D721Med (cell line): ENCODE measurements around the gene FAAP20.

ENCODE experiments used
- DNase-seq: peaks from one replicate; pipeline ENCODE4 v3.0.0; 2011; ENCODE audit warnings: low spot score; ENCODE audit not compliant: insufficient read length
- FAIRE-seq: peaks from 2 replicates; lab custom pipeline; 2011; peaks lifted over from hg19 to GRCh38; lab: Jason Lieb, UNC
- TF ChIP-seq, protein P1 (sequence below): IDR thresholded peaks from 2 replicates; pipeline ENCODE4 v1.5.1; 2012; ENCODE audit warnings: mild to moderate bottlenecking, control low read depth; ENCODE audit not compliant: insufficient read depth; ENCODE audit errors: missing control alignments

The FAAP20 gene

DNA sequence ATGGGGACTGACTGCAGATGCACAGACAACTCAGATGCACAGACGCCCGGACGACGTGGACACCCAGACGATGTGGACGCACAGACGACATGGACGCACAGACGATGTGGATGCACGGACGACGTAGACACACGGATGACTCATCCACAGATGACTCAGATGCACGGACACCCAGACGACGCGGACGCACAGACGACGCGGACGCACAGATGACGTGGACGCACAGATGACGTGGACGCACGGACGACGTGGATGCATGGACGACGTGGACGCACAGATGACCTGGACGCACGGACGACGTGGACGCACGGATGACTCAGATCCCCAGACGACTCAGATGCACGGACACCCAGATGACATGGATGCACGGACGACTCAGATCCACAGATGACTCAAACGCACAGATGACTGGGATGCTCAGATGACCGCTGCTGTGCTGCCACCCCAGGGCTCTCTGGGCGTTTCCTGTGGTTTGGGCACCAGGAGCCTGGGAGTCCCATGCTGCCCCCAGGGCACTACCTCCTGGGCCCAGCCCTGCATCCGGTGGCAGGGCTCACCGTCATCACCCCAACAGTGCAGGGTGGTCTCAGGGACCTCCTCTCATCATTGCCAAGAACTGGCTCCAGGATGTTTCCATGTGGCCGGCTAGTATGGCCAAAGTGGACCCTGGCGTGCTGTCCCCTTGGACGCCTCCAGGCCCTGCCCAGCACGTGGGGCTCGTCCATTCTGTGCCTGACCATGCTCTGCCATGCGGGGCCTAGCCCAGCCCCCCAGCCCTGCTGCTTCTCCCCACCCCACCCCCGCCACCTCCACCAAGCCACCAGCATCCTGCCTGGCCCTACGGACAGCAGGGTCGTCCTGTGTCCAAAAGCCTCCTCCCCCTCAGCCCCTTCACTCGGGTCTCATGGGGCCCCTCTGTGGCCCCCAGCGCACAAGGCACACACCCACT, 14.0 kb downstream of the FAAP20 start:
- TF ChIP-seq, protein P1, sequence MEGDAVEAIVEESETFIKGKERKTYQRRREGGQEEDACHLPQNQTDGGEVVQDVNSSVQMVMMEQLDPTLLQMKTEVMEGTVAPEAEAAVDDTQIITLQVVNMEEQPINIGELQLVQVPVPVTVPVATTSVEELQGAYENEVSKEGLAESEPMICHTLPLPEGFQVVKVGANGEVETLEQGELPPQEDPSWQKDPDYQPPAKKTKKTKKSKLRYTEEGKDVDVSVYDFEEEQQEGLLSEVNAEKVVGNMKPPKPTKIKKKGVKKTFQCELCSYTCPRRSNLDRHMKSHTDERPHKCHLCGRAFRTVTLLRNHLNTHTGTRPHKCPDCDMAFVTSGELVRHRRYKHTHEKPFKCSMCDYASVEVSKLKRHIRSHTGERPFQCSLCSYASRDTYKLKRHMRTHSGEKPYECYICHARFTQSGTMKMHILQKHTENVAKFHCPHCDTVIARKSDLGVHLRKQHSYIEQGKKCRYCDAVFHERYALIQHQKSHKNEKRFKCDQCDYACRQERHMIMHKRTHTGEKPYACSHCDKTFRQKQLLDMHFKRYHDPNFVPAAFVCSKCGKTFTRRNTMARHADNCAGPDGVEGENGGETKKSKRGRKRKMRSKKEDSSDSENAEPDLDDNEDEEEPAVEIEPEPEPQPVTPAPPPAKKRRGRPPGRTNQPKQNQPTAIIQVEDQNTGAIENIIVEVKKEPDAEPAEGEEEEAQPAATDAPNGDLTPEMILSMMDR = no peak
- no peak for DNase-seq
- no peak for FAIRE-seq

DNA sequence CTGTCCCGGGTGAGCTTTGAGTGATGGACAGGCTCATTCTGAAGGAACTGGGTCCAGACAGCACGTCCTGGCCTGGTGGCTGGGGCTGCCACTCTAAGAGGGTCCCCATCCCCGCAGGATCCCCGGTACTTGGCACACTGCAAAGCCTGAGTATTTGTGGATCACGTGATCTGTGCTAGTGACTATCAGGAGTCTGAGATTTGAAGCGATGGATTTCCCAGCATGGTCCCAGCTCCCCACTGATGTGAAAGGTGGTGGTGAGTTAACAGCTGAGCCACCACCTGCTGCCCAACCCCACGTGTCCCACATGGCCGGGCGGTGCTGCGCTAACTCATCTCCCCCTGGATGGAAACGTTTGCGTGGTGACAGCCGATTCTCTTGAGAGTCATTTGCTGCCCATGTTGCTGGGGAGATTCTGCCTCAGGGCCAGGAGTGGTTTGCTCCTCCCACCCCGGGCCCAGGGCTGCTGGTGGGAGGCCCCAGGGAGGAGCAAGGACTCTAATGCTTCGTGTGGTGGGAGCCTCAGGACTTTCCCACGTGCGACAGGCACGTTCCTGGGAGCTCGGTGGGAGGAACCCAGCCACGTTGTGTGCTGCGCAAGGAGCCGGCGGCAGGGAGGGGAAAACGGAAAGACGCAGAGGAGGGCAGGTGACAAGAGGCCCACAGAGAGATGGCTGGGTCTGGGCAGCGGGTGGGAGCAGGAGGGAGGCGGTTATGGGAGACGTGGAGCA, 15.1 kb downstream of the FAAP20 start:
- TF ChIP-seq, protein P1 = no peak
- no peak for DNase-seq
- FAIRE-seq = no peak

DNA sequence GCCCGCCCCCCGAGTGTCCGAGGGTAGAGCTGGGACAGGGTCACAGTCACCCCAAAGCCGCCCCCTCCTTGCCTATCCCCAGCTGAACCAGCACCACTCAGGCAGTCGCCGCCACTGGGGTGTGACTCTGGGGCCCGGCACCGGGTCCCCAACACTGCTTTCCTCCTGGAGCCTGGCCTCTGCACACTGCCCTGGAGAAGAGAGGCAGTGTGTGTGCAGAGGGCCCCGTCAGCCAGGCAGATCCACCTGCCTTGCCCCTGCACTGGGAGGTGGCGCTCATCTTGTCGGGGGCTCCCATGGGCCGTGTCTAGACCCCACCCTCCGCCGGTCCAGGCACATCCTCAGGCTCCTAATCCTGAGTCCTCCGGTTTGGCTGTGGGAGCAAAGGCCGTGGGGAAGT, 15.7 kb downstream of the FAAP20 start:
- no peak for FAIRE-seq
- TF ChIP-seq, protein P1 = no peak
- DNase-seq = no peak

DNA sequence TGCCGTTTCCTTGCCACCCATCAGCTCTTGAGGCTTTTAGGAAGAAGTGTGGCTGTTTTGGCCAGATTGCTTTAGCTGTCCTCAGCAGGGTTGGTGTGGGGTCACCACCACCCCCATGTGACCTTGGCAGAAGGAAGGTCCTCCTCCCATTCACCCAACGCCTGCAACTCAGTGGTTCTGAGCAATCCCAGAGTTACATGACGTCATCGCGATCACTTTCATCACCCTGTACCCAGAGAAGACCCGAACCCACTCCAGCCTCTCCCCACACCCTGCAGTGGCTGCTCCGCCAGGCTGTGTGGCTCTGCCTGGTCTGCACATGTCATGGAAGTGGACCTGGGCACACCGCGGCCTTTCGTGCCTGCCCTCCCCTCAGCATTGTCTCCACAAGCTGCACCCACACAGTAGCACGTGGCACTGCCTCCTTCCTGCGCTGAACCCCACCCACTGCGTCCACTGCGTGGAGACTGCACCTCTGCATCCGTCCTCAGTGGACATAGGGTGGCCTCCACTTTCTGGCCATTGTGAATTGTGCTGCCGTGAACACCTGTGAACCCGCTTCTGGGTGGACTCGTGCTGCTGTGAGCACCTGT, 16.5 kb downstream of the FAAP20 start:
- TF ChIP-seq, protein P1 = no peak
- FAIRE-seq (no peak), DNase-seq (no peak)

DNA sequence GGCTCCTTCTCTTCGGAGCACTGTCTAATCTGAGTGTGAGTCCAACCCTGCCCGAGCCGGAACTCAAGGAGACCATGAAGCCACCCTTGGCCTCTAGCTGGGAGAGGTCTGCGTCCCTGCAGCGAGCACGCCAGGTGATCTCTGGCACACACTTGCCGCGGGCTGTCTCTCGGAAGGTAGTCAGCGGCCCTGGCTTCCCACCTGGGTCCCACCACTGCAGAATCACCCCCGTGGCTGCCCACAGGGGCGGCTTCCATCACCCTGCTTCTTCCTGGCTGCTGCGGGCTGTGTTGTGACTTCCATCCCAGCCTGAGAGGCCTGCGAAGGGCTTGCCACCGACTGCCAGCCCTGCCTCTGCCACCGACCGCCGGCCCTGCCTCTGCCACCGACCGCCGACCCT, 17.0 kb downstream of the FAAP20 start:
- TF ChIP-seq, protein P1 = no peak
- no peak for DNase-seq
- FAIRE-seq = no peak

DNA sequence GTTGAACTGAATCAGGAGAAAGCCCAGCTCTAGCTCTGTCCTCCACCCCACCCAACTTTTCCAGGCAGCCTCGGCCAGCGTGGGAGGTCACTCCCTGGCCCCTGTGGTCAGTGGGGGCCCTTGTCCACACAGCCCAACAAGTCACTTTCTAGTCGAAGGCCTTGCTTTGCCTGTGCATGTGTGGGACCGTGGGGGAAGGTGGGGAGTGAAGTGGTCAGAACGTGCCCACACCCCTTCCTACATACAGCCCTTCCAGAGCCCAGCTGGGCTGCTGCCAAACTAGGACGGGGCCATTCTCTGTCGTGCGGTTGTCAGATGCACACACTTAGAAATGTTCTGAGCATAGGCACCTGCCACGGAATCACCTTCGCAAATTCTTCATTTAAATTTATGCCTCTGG, 18.0 kb downstream of the FAAP20 start:
- TF ChIP-seq, protein P1 = no peak
- no peak for DNase-seq
- no peak for FAIRE-seq
